Hindlimb muscle (tissue), 1 donor: ENCODE data around the gene ISLR2. TPM values are rescaled to one million over a fixed set of nuclear protein-coding genes. Genes with fewer than 3 reads are reported as not detected.

Source experiments
- DNase-seq: peaks from one replicate; pipeline ENCODE4 v3.0.0-alpha.2; 2013
- polyA plus RNA-seq: library from polyadenylated mRNA; unstranded; fragments of 120-200 nt; gene quantifications from one replicate; pipeline ENCODE4 v1.2.1, GENCODE V29; 2013; ENCODE audit not compliant: insufficient read length

ISLR2 gene
- polyA plus RNA-seq, 1 donor, result 4.2 TPM

- no peak for DNase-seq
These were observed 48.1 kb downstream of the ISLR2 start for GRCh38 chr15:74178326-74179100.

- no peak for DNase-seq
These were observed 48.9 kb downstream of the ISLR2 start for GRCh38 chr15:74179101-74179841.

GRCh38 chr15:74179983-74180880 is 49.8 kb downstream of the ISLR2 start:
- DNase-seq, result peak; percentile 80

GRCh38 chr15:74180881-74181602 is 50.7 kb downstream of the ISLR2 start:
- no peak for DNase-seq

- DNase-seq, result no peak
These were observed 51.7 kb downstream of the ISLR2 start for GRCh38 chr15:74182131-74182530.

GRCh38 chr15:74184582-74185091 is 54.3 kb downstream of the ISLR2 start:
- DNase-seq, result no peak

GRCh38 chr15:74185710-74186348 is 55.4 kb downstream of the ISLR2 start:
- DNase-seq, result no peak

Other genes with a start within 250 kb of the ISLR2 start
- 35.3 TPM for gene LOXL1, start 204.1 kb upstream of the ISLR2 start, polyA plus RNA-seq
- gene STOML1, start 138.3 kb upstream of the ISLR2 start, polyA plus RNA-seq, result 43.0 TPM
- gene PML, start 135.9 kb upstream of the ISLR2 start, polyA plus RNA-seq, result 45.5 TPM
- 0.08 TPM for gene GOLGA6A, start 48.0 kb upstream of the ISLR2 start, polyA plus RNA-seq
- gene ISLR, start 43.1 kb downstream of the ISLR2 start, polyA plus RNA-seq, result 152 TPM
- gene STRA6, start 72.2 kb downstream of the ISLR2 start, polyA plus RNA-seq, result 0.68 TPM
- not detected for gene CCDC33, start 105.7 kb downstream of the ISLR2 start, polyA plus RNA-seq
- gene CYP11A1, start 237.1 kb downstream of the ISLR2 start, polyA plus RNA-seq, result 1.4 TPM